ENCODE results near the gene NFE2L1.

NFE2L1 gene

GRCh38 chr17:48047113-48047740 lies 932 bp upstream of the NFE2L1 start:
- DNase-seq (ENCODE audit: low read depth in 2 of 2) = no peak

- DNase-seq (ENCODE audit: low read depth in 2 of 2) = no peak
Measured at GRCh38 chr17:48048384-48049126, 396 bp downstream of the NFE2L1 start.

DNA sequence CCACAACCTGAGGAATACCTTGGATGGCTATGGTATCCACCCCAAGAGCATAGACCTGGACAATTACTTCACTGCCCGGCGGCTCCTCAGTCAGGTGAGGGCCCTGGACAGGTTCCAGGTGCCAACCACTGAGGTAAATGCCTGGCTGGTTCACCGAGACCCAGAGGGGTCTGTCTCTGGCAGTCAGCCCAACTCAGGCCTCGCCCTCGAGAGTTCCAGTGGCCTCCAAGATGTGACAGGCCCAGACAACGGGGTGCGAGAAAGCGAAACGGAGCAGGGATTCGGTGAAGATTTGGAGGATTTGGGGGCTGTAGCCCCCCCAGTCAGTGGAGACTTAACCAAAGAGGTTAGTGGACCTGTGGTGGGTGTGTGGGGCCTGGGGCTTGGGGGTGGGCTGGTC lies 3.1 kb downstream of the NFE2L1 start:
- no peak for DNase-seq (ENCODE audit: low read depth in 2 of 2)

DNA sequence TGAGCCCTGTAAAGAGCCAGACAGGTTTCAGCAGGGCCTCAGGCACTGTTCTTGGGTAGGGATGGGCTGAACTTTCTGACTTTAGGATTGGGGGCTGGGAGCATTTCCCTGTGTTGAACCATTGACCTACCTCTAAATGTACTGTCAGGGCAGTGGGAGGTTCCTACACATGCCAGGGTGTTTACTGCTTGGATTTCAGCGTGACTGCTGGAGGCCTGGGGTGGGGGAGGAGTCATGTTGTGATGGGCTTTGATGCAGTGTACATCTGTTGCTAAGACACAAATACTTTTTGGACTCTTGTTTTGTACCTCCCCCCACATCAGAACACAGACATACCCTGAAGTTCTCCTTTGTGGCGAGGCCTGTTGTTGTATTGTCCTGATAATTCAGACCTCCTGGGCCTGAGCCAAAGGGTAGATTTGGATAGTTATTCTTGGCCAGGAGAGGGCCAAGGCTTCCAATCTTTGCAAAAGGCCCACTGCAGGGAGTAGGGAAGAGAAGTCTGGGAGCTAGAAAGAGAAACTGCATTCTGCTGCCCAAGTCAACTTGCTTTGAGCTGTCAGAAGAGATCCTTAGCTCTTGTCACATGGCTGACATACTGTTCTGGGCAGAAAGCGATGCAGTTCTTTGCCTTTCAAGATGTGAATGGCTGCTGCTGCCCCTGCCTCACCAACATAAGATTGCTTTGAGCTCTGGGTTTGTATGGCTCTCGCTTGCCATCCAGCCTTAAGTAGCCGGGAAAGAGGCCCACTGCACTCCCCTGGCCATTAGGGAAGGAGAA lies 3.7 kb downstream of the NFE2L1 start:
- no peak for DNase-seq (ENCODE audit: low read depth in 2 of 2)

- no peak for DNase-seq (ENCODE audit: low read depth in 2 of 2)
Measured at GRCh38 chr17:48052956-48053757, 5.0 kb downstream of the NFE2L1 start.

GRCh38 chr17:48053758-48054237 lies 5.6 kb downstream of the NFE2L1 start:
- no peak for DNase-seq (ENCODE audit: low read depth in 2 of 2)

- no peak for DNase-seq (ENCODE audit: low read depth in 2 of 2)
Measured at GRCh38 chr17:48054238-48055185, 6.4 kb downstream of the NFE2L1 start.

GRCh38 chr17:48055531-48056245 lies 7.5 kb downstream of the NFE2L1 start:
- DNase-seq (ENCODE audit: low read depth in 2 of 2) = no peak

GRCh38 chr17:48056246-48056745 lies 8.1 kb downstream of the NFE2L1 start:
- no peak for DNase-seq (ENCODE audit: low read depth in 2 of 2)

GRCh38 chr17:48056879-48057278 lies 8.7 kb downstream of the NFE2L1 start:
- no peak for DNase-seq (ENCODE audit: low read depth in 2 of 2)

DNA sequence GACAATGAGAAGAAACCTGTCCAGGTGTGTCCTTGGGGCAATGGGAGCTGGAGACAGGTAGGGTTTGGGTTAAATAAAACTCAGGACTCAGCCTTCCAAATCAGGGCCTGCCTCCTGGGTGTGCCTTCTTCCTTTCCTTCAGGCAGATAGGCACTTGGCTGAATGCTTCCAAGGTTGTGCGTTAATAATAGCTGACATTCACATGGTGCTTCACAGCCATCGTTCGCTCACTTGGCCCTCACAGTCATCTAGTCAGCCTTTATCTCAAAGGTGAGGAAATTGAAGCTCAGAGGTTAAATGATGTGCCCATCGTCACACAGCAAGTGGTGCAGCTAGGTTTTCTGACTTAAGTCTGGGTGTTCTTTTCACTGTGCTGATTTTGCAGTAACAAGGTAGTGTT lies 9.5 kb downstream of the NFE2L1 start:
- no peak for DNase-seq (ENCODE audit: low read depth in 2 of 2)

- DNase-seq (ENCODE audit: low read depth in 2 of 2) = no peak
Measured at GRCh38 chr17:48058393-48059124, 10.4 kb downstream of the NFE2L1 start.

DNA sequence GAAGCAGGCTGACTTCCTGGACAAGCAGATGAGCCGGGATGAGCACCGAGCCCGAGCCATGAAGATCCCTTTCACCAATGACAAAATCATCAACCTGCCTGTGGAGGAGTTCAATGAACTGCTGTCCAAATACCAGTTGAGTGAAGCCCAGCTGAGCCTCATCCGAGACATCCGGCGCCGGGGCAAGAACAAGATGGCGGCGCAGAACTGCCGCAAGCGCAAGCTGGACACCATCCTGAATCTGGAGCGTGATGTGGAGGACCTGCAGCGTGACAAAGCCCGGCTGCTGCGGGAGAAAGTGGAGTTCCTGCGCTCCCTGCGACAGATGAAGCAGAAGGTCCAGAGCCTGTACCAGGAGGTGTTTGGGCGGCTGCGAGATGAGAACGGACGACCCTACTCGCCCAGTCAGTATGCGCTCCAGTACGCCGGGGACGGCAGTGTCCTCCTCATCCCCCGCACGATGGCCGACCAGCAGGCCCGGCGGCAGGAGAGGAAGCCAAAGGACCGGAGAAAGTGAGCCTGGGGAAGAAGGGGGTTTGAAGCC lies 11.0 kb downstream of the NFE2L1 start:
- no peak for DNase-seq (ENCODE audit: low read depth in 2 of 2)

GRCh38 chr17:48060249-48060648 lies 12.1 kb downstream of the NFE2L1 start:
- no peak for DNase-seq (ENCODE audit: low read depth in 2 of 2)

DNA sequence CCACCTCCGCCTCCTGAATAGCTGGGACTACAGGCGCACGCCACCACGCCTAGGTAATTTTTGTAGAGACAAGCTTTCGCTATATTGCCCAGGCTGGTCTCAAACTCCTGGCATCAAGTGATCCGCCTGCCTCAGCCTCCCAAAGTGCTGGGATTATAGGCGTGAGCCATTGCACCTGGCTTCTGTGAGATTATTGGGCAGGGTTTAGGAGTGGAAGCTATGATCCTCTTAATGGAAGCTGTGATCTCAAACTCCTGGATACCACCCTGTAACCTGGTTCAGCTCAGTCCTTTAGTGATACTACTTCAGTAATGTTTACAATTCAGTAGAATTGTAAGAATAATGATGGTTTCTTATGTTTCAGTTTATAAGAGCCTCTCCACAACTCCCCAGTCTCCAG lies 14.1 kb downstream of the NFE2L1 start:
- DNase-seq (ENCODE audit: low read depth in 2 of 2) = no peak

GRCh38 chr17:48064638-48065037 lies 16.5 kb downstream of the NFE2L1 start:
- no peak for DNase-seq (ENCODE audit: low read depth in 2 of 2)

GRCh38 chr17:48066192-48066591 lies 18.0 kb downstream of the NFE2L1 start:
- DNase-seq (ENCODE audit: low read depth in 2 of 2) = no peak

DNA sequence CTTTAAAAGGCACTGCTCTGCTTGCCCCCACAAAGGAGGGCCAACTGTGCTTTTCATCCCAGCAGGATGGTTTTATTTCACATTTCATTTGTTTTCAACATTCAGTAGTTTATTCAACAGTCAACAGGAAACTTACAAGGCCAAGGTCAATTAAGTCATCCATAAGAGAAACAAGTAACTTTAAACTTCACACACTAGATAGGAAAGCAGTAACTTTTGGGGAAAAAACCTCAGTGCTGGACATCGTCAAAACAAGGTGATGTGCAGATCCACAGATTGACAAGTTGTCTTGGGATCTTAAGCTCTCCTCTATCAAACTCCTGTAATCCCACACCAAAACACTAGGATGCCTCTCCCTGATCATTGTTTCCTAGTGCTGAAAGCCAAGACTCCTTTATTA lies 18.5 kb downstream of the NFE2L1 start:
- no peak for DNase-seq (ENCODE audit: low read depth in 2 of 2)

DNA sequence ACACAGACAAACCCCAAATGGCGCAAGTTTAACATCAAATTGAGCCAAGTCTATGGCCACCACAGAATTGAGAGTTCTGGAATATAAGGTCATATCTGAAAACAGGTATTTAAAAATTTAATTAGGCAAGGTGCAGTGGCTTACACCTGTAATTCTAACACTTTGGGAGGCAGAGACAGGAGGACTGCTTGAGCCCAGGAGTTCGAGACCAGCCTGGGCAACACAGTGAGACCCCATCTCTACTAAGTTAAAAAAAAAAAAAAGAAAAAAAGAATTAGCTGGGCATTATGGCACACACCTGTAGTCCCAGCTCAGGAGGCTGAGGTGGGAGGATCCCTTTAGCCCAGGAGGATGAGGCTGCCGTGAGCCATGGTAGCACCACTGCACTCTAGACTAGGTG lies 19.1 kb downstream of the NFE2L1 start:
- DNase-seq (ENCODE audit: low read depth in 2 of 2) = no peak

Measured in stimulated activated CD4-positive, alpha-beta T cell treated with anti-CD3 and anti-CD28 coated beads, Interleukin-1b, Interleukin-23, amount 100 ng/mL, for 1 hour (primary cell).